ENCODE measurements around the gene DEGS1.

The DEGS1 gene

DNA sequence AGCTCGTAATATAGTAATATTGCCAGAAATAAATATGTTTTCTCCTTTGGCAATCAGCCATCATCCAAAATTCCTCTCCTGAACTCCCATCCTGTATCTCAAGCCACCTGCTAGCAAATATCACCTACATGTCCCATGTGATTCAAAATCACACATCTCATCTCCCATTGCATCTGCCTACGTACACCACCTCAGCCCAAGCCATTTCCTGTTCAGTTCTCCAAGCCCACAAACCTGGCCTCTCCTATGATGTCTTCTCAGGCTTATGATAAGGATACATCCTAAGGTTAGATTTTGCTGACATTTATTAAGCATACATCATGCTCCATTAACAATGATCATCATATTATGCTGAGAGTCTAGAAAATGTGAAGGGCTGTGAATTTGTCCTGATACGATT, 31.9 kb upstream of the DEGS1 start:
- TF ChIP-seq, protein P1, sequence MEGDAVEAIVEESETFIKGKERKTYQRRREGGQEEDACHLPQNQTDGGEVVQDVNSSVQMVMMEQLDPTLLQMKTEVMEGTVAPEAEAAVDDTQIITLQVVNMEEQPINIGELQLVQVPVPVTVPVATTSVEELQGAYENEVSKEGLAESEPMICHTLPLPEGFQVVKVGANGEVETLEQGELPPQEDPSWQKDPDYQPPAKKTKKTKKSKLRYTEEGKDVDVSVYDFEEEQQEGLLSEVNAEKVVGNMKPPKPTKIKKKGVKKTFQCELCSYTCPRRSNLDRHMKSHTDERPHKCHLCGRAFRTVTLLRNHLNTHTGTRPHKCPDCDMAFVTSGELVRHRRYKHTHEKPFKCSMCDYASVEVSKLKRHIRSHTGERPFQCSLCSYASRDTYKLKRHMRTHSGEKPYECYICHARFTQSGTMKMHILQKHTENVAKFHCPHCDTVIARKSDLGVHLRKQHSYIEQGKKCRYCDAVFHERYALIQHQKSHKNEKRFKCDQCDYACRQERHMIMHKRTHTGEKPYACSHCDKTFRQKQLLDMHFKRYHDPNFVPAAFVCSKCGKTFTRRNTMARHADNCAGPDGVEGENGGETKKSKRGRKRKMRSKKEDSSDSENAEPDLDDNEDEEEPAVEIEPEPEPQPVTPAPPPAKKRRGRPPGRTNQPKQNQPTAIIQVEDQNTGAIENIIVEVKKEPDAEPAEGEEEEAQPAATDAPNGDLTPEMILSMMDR (IDR thresholded peaks at IDR 0.05; ENCODE audit: control insufficient read depth, insufficient read depth, low read depth, low read length, missing control alignments), result no peak
- no peak overlapping the region for H3K4me3 ChIP-seq (ENCODE audit: control insufficient read depth, low read depth, low read length)
- DNase-seq (ENCODE audit: low read depth), result no peak

DNA sequence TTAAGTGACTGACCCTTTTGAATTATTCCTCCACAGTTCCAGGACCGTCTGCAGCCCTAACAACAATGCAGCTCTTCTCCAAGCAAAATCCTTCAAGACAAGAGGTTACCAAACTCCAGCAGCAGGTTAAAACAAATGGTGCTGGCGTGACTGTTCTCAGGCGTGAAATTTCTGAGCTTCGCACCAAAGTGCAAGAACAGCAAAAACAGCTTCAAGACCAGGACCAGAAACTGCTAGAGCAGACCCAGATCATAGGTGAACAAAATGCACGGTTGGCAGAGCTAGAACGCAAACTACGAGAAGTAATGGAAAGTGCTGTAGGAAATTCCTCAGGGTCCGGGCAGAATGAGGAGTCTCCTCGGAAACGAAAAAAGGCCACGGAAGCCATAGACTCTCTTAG, 25.7 kb upstream of the DEGS1 start:
- TF ChIP-seq, protein P1 (IDR thresholded peaks at IDR 0.05; ENCODE audit: control insufficient read depth, insufficient read depth, low read depth, low read length, missing control alignments), result no peak
- no peak for DNase-seq (ENCODE audit: low read depth)
- H3K4me3 ChIP-seq (ENCODE audit: control insufficient read depth, low read depth, low read length), result no peak overlapping the region

DNA sequence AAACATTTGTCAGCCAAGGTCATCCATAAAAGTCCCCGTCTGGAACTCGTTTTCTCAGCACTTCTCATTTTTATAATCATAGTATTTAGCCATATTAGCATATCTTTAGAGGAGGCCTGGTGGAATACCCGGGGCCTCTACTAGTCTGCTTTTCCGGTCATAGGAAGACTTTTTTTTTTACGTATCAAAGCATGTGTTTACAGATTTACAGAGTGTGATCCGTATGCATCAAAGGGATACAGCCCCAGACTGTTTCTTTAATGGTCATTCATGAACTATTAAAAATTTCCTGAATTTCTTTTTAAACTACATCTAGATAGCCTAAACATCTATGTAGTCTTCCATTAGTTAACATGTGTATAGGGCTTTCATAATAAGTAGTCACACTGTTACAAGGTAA, 23.5 kb upstream of the DEGS1 start:
- TF ChIP-seq, protein P1 (IDR thresholded peaks at IDR 0.05; ENCODE audit: control insufficient read depth, insufficient read depth, low read depth, low read length, missing control alignments), result no peak
- H3K4me3 ChIP-seq (ENCODE audit: control insufficient read depth, low read depth, low read length), result no peak overlapping the region
- no peak for DNase-seq (ENCODE audit: low read depth)

DNA sequence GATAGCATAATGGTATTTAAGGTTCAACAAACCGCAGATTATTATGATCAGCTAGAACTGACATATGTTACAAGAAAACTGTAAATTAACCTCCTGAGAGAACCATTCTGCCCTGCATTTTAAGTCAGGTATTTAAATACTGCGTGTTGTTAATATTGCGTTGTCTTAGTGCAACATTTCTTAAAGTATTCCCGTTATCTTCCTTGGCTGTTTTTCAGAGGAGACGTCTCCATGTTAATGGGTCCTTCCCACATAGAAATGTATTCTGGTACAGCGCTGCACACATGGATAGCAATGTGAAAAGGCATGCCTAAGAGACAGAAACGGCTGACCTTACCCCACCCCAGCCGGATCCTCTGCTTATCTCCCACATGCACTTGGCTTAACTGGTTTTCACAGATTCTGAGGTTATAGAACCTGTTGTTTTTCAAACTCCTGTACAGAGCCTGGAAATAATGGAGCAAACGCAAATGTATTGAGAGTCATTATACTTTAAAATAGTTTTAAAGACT, 22.8 kb upstream of the DEGS1 start:
- TF ChIP-seq, protein P1 (IDR thresholded peaks at IDR 0.05; ENCODE audit: control insufficient read depth, insufficient read depth, low read depth, low read length, missing control alignments), result no peak
- DNase-seq (ENCODE audit: low read depth), result no peak
- no peak overlapping the region for H3K4me3 ChIP-seq (ENCODE audit: control insufficient read depth, low read depth, low read length)

DNA sequence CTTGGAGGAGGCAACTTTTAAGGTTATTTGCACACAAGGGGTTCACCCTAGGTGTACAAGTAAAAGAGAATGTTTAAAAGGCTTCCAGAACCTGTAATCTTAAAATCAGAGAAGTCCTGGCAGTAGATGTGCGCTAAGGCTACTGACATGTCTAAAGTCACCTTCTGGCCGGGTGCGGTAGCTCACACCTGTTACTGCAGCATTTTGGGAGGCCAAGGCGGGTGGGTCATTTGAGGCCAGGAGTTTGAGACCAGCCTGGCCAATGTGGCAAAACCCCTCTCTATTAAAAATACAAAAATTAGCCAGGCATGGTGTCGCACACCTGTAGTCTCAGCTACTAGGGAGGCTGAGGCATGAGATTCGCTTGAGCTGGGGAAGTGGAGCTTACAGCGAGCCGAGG, 20.3 kb upstream of the DEGS1 start:
- H3K4me3 ChIP-seq (ENCODE audit: control insufficient read depth, low read depth, low read length), result no peak overlapping the region
- TF ChIP-seq, protein P1 (IDR thresholded peaks at IDR 0.05; ENCODE audit: control insufficient read depth, insufficient read depth, low read depth, low read length, missing control alignments), result no peak
- no peak for DNase-seq (ENCODE audit: low read depth)

DNA sequence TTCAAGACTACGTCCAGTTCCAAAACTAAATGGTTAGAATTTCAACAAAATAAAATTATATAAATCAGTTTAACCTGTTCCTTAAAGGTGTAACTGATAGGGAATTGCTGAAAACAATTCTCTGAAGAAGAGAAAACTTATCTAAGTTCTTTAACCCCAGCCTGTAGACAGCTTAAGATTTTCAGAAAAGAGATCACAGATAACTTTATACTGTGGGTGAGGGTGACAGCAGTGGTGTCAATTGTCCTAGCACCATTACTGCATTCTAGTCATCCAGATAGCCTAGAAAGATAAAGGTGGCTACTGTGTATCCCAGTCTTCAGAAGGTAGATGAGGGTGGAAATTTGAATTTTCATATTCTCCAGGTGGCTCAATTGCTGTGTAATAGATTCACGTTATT, 19.7 kb upstream of the DEGS1 start:
- no peak overlapping the region for H3K4me3 ChIP-seq (ENCODE audit: control insufficient read depth, low read depth, low read length)
- DNase-seq (ENCODE audit: low read depth), result no peak
- TF ChIP-seq, protein P1 (IDR thresholded peaks at IDR 0.05; ENCODE audit: control insufficient read depth, insufficient read depth, low read depth, low read length, missing control alignments), result no peak

DNA sequence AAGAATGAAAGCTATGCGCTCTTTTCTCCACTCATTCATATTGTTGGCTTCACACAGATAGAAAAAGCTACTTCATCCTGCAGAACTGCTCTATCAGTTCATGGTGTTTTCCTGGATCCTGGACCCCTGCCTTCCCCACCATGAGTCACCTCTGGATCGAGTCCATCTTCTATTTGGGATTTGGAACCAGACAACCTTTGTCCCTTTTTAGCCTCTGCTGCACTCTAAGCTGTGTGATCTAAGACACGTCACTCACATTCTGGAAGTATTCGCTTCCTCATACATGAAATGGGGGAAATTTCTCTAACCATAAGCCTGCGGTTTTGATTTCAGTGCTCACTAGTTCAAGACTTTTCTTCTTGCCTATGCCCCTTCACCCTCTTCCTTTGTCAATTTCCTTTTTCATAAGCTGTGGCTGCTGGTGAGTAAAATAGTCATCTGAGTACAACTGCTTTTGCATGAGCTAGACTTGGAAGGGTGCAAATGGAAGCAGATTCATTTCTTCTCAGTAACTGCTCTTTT, 14.1 kb upstream of the DEGS1 start:
- TF ChIP-seq, protein P1 (IDR thresholded peaks at IDR 0.05; ENCODE audit: control insufficient read depth, insufficient read depth, low read depth, low read length, missing control alignments), result no peak
- DNase-seq (ENCODE audit: low read depth), result no peak
- no peak overlapping the region for H3K4me3 ChIP-seq (ENCODE audit: control insufficient read depth, low read depth, low read length)
